HL-60/S4 treated with phorbol 12-myristate 13-acetate at 8.2 ng/mL for 4 days and 3 days (cell line): ENCODE data around the gene EMILIN2.

ENCODE experiments used
- in situ Hi-C: fragments of 300-500 bp; cut with MboI; formaldehyde crosslinking; loops from 2 replicates; pipeline ENCODE4 v1.15.0; 2022; ENCODE audit warnings: low sequenced_read_pairs

EMILIN2 gene

DNA sequence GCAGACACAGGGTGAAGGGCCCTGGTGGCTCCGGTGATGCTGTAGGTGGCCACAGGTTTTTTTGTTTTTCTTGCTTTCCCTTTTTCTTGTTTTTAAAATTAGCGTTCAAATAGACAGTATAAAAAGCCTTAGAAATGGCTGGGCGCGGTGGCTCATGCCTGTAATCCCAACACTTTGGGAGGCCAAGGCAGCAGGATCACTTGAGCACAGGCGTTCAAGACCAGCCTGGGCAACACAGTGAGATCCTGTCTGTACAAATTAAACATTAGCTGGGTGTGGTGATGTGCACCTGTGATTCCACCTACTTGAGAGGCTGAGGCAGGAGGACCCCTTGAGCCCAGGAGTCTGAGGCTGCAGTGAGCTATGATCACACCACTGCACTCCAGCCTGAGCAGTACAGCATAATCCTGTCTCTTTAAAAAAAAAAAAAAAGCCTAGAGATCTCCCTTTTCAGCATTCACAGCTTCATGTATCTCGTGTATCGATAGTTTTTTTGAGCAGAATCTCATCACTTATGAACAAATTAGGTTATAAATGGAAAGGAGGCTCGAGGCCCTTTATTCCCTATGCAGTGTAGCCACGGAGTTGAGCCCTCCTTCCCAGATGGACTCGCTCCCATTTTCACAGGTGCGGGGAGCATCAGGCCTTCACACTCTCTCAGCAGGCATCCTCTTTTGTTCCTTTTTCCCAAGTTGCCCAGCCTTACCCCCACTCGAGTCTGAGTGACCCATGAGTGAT, 50.8 kb downstream of the EMILIN2 start:
- in situ Hi-C loops, result no loop called here

DNA sequence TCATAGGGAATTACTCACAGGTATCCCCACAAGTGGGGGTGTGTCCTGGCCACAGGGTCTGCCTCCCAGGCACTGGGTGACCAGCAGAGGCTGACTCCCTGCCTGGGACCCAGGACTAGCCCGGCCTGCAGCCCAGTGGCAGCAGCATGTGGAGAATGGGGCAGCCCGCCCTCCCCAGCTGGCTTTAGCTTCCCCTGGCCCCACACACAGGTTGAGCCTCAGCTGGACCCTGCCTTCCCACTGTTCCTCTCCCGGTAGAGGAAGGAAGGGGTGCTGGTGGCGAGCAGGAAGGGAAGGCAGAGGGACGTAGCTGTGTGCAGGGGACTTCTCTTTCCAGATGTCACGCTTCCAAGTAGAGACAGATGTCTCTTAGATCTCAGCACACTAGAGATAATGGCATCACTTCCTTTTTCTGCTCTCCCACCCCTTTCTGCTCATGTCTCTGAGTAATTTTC, 51.4 kb downstream of the EMILIN2 start:
- in situ Hi-C loops, result no loop called here

DNA sequence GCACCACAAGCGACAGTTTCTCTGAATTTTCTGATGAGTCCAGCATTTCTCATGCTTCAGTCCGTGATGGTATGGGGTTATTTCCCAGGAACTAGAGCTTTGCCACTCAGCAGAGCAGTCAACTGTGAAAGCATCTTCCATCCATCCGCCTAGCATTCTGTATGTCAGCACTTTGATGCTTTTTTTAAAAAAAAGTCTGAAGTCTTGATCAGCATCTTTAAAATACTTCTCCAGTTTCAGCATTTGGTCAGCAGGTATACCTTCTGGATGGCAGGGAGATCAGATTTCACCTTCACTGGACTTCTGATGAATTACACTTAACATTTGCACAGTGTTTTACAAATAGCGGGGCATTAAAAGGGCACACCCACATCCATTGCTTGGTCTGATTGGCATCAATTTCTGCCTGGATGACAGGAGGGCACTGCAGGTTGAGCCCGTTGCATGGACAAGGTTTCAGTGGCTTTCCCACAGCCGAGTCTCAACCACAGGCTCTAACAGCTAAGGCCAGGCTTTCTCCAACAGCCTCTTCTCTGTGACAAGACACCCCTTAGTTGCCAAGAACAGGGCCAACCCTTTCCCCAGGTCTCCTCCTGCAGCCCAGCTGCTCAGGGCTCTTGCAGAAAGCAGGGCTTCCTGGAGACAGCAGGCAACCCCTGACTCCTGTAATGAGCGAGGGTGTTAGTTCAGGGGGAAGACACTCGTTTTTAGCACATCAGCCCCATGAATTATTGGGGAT, 54.0 kb downstream of the EMILIN2 start:
- in situ Hi-C loops, result no loop called here

DNA sequence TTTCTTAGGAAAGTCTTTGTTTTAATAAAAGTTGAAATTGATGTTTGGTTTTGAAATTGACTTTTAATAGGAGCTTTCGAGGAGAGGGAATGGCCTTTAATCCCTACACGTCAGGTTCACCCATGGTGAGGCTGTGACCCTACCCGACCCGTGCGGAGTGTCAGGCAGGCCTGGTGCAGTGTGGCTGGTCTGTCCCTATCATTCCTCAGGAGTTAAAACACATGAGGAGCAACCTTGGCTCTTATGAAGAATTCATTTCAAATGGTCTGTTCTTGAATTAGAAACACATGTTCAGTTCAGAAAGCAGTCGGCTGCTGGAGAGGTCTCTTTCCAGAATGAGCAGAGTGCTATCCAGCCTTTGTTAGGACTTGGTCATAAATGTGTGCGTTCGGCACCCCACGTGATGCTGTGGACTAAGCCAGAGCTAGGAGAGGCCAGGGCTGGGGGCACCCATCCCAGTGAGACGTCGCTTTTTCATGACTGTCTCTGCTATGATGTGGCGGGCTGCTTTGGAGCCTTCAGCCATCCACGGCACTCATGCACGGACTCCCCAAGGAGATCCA, 54.7 kb downstream of the EMILIN2 start:
- in situ Hi-C loops, result no loop called here

DNA sequence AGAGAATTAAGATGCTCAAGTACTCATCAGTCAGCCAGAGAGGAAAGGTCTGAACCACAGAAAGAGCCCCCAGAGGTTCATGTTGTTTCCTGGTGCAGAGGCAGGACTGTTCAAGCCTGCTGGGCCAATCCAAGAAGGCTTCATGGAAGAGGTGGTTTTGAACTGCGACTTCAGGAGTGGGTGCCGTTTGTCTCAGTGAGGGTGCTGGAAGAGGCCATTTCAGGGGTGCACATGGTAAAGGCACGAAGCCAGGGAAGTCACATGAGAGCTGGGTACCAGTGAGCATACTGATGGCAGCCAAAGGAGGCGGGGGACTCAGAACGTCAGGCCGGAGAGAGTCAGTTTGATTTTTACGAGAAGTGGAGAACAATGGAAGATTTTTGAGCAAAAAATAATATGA, 55.5 kb downstream of the EMILIN2 start:
- in situ Hi-C loops, result no loop called here

DNA sequence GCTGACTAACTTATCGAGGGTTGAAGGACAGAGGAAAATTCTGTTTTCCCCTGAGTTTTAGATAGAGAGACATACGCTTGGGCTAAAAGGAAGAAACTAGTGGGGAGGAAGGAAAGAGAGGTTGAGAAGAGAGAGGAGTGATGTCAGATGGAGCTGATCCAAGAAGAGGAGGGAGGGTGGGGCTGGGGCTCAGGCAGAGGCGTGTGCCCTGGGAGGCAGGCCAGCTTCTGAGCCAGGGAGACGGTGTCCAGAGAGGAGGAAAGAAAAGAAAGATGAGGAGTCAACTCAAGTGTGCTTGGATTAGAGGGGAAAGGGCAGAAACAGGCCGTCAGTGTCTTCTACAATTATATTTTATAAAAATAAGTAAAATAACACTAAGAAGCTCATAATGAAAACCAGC, 56.2 kb downstream of the EMILIN2 start:
- in situ Hi-C loops, result no loop called here

DNA sequence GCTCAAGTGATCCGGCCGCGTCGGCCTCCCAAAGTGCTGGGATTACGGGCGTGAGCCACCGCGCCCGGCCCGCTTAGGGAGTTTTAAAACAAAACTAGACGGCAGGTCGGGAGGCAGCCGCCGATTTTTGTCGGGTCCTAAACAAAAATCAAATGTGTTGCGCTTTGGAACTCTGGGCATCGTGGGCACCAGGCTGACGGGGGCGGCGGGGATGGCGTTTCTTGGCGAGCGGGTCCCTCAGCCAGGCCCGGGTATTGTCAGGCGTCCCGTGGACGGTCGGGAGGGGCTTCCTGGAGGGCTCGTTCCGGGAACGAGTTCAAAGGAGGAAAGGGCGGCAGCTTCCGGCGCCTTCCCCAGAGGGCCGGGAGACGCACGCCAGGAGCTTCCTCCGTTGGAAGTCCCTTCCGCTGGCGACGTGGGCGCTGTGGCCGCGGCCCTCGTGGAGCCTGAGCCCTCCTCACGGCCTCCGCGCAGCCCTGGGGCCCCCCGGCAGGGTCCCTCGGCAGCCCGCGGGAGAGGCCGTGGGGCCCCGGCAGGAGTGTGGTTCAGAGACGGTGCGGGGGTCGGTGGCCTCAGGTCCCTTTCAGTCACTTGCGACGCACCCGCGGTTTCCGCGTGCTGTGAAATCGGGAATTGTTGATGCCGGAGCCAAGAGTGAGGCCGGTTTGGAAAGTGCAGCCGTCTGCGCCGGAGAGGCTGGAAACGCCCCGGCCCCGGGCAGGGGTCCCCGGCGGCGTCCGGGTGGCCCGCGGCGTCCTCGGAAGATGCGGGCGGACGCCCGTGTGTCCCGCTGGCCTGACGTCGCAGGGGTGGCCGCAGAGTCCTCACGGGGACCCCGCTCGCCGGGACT, 59.3 kb downstream of the EMILIN2 start:
- in situ Hi-C loops, result no loop called here

DNA sequence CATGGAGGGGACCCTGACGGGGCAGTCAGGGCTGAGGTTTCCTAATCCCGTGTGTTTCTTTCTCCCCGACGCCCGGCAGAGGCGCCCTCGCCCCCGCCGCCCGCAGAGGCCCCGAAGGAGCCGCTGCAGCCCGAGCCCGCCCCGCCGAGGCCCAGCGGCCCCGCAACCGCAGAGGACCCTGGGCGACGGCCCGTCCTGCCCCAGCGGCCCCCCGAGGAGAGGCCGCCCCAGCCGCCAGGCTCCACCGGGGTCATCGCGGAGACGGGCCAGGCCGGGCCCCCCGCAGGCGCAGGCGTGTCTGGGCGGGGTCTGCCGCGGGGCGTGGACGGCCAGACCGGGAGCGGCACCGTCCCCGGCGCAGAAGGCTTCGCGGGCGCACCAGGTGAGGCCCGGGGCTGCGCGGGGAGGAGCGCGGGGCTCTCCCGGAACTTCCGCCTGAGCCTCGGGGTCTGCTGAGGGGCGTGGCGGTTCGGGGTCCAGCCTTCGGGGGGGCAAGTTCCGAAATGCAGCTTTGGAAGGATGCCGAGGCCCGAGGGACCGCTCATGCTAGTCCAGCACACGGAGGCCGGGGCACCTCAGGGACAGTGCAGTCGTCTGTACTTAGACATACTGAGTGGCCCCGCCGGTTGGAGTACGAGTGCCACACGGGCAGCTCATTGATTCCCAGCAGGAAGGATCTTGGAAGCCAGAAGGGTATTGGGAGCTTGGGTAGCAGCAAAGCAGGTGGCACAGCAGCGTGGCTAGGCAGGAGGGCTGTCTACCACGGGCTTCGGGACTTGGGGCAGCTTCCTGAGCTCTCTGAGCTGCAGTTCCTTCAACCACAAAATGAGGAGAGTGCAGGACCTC, 60.1 kb downstream of the EMILIN2 start:
- in situ Hi-C loops, result no loop called here

DNA sequence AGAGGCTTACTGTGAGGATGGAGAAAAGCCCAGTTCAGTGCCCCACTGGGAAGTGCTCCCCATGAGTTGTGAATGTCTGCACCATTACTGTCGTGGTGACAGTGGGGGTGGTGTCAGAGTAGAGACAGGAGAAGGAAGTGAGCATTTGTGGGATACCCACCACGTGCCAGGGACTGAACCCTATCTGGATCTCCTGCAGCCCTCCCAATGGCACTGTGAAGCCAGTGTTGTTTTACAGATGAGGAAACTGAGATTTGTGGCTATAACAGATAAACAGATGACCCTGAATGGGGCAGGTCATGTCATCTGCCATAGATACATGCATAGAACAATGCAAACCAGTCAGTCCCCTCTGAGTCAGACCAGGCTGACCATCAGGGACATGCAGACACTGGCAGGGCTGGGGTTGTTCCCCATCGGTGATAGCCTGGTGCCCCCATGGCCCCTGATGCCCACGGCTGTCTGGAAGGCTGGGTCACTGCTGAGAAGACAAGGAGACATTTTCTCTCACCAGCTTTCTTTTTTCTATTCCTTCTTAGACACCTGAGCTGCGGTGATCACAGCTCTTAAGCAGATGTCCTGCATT, 60.8 kb downstream of the EMILIN2 start:
- in situ Hi-C loops, result no loop called here

DNA sequence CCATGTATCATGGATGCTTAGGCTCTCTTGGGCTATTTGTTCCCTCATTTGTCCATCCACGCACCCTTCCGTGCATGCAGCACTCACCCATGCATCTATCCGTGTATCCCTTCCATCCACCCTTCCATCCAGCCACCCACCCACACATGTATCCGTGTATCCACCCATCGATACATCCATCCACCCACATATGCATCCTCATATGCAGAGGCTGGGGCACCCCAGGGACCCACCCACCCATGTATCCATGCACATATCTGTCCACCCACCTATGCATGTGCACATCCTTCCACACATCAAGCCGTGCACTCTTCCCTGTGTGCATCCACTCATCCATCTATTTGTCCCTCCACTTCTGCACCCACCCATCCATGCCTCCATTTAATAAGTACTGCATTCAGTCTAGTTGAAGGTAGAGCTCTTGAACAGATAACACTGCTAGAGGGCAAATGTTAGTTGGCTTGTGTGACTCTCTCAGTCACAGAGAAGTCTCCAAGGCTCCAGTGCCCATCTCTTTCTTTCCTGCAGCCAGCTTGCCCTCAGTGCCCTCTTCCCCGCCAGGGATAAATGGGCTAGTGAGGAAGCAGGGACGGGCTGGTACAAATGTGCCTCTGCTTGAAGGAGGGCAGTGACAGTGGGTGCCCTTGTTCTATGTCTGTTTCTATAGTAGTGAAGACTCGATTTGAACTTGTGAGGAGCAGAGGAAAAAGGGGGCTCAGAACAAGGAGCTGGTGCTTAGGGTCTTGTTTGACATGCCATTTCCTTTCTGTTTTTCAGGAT, 61.5 kb downstream of the EMILIN2 start:
- in situ Hi-C loops, result no loop called here

DNA sequence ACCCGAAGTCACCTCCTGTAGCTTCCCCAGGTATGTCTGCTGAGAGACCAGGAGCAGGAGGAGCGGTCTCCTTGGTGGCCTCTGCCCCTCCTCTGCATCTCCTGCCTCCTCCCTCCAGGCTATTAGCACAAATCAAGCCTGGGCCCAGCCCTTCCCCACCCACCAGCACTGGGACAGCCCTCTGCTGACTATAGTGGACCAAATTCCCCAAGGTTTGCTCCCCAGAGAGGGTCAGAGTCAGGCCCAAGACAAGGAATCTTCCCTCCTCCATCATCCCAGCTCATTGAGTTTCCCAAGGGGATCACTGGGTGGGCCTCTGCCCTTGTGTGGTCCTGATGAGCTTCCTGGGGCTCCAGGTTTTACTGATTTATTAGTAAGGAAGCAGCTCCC, 62.1 kb downstream of the EMILIN2 start:
- in situ Hi-C loops, result no loop called here

DNA sequence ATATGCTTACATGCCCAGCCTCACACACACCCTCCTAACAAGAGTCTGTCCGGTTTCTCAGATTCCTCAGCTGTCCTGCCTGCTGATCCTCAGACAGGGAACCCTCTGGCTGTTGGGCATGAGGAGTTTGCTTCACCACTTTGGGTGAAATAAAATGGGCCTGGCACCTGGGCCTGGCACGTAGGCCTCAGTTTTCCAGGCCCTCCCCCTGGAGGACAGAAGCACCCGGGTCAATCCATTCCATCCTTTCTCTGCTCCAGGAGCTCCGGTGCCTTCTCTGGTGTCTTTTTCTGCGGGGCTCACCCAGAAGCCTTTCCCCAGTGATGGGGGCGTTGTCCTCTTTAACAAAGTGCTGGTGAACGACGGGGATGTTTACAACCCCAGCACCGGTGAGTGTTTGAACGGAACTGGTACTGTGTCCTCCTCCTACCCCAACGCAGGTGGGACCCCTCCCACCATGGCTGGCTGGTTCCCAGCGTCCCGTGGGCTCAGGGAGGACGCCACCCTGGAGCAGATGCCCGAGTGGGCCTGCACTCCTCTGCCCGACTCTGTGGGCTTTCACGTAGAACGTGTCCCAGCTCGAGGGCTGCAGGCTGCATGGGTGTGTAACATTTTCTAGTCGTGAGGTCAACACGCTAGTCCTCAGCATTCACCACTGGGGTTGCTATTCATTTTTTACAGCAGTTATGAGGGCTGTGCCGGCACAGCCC, 62.8 kb downstream of the EMILIN2 start:
- in situ Hi-C loops, result no loop called here

DNA sequence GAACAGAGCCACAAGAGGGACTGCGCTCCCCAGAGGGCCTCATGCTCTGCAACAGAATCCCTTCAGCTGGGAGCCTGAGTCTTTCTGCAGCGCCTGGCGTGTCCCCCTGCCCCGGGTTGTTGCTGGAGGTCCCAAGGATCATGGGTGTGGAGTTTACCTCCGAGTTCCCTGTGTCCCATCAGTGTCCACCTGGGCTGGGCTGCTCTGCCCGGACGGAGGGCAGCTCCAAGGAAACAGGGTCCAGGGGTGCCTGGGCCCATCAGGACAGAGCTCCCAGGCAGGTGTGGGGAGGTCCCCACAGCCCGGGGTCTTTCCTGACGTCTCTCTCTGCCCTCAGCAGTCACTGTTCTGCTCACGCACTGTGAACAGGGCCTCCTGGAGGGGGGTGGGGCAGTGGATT, 63.5 kb downstream of the EMILIN2 start:
- in situ Hi-C loops, result no loop called here

DNA sequence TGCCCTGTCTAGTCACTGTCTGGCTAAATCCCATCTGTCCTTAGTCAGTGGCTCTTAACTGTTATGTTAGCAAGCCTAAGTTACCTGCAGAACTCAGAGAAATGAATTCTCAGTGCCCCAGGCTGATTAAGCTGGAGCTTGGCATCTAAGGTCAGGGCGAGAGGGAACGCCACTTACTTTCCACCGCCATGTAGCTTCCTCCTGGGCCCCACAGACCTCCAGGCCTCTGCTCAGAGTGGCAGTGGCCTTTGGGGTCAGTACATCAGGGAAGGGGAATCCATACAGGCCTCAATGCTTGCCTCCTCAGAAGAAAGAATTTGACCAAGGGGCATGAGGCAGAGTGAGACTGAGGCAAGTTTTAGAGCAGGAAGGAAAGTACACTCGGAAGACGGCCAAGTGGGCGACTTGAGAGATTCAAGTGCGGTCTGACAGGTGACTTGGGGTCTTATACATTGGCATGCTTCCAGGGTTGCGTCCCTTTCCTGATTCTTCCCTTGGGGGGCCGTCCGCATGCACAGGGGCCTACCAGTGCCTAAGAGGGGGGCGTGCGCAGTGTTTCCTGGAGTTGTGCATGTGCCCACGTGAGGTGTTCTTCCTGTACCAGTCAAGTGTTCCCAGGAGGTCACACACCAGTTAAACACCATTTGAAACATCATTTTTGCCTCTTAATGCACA, 64.1 kb downstream of the EMILIN2 start:
- in situ Hi-C loops, result no loop called here

DNA sequence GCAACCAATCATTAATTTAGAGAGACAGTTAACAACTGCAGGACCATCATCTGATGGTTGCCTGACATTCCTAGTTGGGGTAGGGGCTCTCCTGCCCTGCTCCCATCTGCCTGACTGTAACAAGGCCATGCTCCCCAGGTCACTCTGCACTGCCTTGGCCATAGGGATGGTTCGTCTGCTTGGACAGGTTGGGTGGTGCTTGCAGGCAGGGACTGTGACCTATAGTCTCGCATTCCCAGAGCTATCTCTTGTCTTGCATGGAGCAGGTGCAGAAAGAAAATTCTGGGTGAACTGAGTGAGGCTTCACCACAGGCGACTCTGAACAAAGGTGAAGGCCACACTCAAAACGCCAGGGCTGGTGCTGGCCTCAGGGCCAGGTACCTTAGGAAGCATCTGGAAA, 64.7 kb downstream of the EMILIN2 start:
- in situ Hi-C loops, result no loop called here

DNA sequence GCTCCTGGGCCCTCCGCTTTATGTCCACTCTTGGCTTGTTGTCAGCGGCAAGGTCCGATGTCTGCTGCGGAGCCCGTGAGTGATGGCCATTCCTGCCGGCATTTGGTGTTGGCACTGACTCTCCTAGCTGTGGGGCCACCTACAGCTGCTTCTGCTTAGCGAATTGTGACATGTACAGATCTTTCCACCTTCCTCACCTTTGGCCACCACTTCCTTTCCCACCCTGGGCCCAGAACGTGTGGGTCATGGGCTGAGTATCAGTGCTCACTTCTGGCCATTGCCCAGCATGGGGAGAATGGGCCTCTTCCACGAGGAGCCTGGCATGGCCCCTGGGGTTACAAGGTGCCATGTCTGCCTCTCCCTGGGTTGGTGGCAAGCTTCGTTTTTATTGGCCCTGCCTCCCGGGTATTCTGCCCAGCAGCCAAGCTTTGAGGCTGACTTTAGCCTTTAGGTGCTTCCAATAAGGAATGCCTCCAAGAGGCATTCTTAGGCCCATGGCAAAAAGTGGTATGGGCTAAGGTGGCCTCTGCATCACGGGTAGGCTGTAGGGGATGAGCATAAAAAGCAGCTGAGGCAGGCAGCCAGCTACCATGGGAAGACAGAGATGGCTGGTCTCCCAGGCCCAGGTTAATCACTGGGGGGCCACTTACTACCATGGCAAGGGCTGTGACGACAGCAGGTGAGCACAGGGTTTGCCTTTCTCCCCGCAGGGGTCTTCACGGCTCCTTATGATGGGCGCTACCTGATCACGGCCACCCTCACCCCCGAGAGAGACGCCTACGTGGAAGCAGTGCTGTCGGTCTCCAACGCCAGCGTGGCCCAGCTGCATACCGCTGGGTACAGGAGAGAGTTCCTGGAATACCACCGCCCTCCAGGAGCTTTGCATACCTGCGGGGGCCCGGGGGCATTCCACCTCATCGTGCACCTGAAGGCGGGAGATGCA, 65.8 kb downstream of the EMILIN2 start:
- in situ Hi-C loops, result no loop called here
